Ovary (tissue), 3 donors: ENCODE data around the gene BTBD17.

Source experiments
- CTCF ChIP-seq, 3 donors: fragments of 450-650 bp in 2 of 3; fragments of 200-600 bp in 1 of 3; IDR thresholded peaks; one replicate each; pipeline versions ENCODE4 v1.5.1 to v1.8.0; 2016 to 2022; ENCODE audit warnings: antibody characterized with exemption in 3 of 3, mild to moderate bottlenecking in 1 of 3
- EP300 ChIP-seq: sonication (generic); formaldehyde crosslinking; IDR thresholded peaks from one replicate; pipeline ENCODE4 v1.6.1; 2017; ENCODE audit warnings: antibody characterized with exemption
- POLR2A ChIP-seq: fragments of 450-650 bp; IDR thresholded peaks from one replicate; pipeline ENCODE4 v1.6.1; 2017; ENCODE audit warnings: antibody characterized with exemption, mild to moderate bottlenecking, moderate library complexity
- donor health status: DM: no; HTN: no; CAD: no.

GRCh38 chr17:74344658-74345057, 17.0 kb downstream of the BTBD17 start:
- TF ChIP-seq POLR2A (no peak), CTCF (IDR thresholded peaks at IDR 0.05) (no peak), EP300 (no peak)
